ENCODE measurements around the gene ASAP2.

Gene ASAP2

DNA sequence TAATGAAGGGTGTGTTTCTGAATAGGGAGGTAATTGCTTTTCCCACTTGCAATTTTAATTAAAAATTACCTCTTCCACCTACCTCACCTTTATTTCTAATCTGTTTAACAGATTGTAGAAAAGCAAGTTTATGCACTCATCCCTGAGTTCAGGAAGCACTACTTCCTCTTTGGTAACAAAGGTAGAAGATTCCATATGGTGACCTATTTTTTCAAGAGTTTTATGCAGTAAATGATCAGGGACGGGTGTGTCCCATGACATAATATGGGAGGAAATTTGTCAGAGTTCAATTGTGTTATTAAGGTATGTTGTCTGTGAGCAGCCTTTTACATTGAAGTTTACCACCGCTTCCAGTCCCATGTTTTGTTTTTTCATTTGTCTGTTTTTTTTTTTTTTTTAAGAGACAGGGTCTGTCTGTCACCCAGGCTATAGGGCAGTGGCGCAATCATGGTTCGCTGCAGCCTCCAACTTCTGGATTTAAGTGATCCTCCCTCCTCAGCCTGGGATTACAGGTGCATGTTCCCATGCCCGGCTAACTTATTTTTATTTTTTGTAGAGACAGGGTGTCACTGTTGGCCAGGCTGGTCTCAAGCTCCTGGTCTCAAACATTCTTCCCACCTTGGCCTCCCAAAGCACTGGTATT is 68.2 kb downstream of the ASAP2 start:
- no peak for DNase-seq (ENCODE audit: low read depth, low spot score)

DNA sequence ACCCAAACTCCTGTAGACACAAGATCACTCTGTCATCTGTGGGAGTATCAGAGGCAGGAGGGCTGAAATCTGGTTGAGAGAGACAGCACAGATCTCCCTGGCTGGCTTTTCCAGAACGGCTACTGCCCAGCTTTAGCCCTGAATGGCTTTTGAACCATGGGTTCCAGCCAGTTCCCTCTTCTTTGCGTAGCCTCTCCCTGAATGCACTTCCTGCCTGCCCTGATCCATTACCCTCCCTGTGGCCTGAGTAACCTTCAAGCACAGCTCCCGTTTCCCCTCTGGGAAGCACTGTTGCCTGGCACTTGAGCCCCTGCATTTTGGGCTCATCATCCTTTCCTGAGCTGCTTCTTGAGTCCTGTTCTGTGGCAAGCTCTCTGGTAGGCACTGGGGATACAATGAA is 68.8 kb downstream of the ASAP2 start:
- no peak for DNase-seq (ENCODE audit: low read depth, low spot score)

DNA sequence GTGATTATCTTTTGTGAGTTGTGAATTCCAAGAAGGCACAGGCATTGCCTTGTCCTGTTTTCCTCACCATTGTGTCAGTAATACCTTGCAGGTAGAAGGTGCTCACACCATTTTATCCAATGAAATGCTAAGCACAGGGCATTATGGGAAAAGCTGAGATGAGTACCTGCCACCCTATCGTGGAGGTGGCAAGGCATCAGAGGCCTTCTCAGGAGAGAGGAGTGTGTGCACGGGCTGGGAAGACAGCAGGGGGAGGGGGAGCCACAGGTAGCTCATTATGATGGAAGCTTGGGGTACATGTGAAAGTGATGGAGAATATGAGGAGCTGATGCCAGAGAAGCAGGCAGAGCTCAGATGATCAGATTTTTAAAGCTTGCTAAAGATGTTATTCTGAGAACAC is 69.5 kb downstream of the ASAP2 start:
- DNase-seq (ENCODE audit: low read depth, low spot score): no peak

DNA sequence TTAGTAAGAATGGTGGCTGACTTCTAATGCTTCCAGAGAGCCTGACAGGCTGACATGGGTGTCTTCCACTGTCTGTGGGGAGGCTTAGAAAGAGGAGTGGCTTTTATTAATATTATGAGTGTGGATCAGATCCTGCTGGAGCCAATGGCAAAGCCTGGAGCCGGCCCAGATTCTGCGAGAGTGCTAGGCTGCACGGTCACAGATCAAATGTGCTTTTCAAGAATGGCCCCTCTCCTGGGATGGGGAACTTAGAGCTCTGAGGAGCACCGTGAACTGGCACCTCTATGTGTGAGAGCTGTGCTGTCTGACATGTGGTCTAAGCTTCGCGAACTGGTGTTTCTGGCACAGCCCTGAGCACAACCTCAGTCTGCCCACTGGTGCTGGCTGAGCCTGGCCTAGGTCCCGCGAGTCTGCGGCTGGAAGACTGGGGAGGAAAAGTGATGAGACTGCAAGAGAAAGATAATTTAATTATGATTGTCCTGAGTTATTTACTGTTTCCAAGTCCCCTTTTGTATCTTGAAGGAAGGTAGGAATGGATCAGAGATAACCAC is 70.4 kb downstream of the ASAP2 start:
- no peak for DNase-seq (ENCODE audit: low read depth, low spot score)

DNA sequence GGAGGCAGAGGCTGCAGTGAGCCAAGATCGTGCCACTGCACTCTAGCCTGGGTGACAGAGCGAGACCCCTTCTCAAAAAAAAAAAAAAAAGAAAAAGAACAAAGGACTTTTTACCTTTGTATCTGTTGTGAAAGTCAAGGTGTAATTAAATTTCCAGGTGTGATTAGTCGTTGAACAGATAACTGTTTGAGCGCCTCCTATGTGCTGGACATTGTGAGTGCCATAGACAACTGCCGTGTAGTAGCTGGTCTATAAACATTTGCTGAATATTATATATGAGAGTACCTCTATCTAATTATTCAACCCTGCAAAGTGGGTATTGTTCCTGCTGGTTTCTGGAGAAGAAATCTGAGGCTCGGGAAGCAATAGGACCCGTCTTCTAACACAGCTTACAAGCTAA is 71.8 kb downstream of the ASAP2 start:
- no peak for DNase-seq (ENCODE audit: low read depth, low spot score)

DNA sequence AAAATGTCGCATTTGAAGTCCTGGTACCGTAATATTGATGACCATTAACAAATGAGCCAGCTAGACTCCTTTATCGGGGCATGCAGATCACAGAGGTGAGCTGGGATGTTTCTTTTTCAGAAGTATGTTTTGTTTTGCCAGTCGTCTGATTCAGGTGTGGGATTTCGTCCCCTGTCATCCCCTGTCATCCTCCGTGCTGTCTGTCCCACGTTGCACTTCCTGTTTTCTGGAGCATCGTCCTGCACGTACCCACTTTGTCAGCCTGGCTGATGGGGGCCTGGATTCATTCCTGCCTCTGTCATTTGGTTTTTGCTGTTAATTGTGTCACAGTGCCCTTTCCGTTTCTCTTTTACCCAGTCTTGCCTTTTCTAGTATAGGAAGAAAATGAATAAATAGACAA is 72.8 kb downstream of the ASAP2 start:
- no peak for DNase-seq (ENCODE audit: low read depth, low spot score)

DNA sequence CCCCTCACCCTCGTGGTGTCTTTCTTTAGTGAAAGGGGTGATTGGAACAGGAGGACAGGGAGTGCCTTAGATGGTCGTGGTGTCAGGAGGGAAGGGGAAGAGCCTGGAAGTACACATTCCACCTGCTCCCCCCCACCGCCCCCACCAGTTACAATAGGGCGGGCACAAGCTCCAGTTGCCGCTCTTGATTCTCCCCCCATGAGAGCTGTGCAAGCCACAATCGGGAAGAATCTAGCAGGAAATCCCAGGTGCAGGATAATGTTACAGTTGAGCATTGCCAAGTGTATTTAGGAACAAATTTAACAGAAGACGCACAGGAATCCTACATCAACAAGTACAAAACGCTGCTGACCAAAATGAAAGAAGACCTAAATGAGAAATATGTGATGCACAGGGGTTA is 73.6 kb downstream of the ASAP2 start:
- no peak for DNase-seq (ENCODE audit: low read depth, low spot score)

DNA sequence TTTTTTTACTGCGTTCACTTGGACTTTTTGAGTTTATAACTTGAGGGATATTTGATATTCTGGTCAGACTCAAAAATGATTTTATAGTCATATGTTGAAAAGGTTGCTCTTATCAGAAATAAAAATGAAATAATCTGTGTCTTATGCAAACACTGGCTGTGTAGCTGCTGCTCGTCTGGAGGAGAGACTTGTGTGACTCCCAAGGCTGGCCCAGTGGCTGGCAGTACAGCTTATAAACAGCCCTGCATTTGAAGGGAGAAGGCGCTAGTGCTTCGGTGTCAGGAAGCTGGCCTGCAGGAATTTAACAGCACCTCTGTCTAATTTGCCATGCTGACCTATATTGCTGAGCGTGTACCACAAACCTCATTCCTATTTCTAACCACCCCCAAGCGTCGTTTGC is 74.5 kb downstream of the ASAP2 start:
- DNase-seq (ENCODE audit: low read depth, low spot score): no peak

DNA sequence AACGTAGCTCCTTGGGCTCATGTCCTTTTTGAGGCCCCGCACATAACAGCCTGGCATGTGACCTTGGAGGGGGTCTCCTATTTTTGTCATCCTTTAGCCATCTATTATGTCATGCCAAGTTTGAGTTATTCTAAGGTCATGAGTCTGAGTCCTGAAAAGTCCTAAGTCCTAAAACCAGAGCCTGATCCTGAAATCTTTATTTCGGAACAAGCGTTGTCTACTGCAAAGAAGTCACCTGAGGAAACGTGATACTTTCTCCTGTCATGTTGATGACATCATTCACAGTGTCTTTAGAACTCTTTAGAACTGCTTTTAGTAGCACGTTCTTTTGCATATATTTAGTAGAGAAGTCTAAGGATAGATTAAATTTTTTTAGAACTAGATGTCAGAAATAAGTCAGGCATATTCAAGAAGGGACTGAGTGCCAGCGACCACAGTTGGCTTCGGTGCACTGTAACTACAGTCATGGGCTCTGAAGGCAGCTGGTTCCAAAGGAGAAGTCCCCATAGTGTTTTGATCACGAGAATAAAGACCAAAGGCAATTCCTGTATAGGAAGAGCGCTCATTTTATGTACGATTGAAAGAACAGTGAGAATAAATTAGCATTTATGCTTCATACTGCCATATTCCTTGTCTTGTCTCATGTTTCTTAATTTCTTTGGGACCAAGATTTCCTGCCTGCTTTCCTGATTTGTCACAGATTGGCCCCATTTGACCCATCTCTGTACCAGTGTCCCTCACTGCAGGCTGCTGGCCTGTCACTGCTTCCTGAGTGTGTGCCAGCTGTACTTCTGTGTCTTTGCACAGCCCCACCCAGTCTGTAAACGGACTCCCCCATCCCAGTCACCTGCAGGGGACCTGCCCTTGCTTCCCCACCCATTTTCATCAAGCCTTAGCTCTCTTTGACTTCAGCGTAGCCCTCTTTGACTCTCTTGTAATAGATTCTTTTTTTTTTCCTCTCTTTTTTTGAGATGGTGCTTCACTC is 75.8 kb downstream of the ASAP2 start:
- no peak for DNase-seq (ENCODE audit: low read depth, low spot score)

DNA sequence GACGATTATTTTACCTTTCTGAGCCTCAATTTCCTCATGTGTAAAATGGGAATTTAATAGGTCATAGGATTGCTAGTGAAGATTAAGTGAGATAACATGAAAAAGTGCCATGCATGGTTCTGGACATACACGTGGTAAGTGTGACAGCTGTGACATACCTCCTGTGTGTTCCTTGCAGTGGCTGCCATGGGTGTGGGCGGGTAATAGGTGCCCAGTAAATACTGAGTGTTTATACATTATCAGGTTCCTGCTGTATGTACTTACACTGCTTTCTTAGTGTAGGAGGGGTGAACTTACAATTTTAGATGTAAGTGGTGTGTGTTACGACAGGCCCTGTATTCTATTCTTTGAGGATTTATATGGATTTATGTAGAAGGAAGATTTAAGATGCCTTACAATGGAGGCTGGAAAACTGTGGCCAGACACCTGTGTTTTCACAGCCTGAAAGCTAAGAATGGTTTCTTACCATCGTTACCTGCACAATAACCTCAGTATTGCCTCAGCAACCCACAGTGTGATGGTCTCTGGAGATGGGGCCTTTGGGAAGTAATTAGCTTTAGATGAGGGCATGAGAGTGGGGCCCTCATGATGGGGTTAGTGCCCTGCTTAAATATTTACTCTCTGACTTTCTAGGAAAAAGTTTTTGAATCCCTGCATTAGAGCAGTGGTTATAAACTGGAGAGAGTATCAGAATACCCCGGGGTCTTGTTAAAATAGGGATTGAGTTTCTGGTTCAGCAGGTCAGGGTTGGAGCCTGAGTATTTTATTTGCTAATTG is 78.1 kb downstream of the ASAP2 start:
- no peak for DNase-seq (ENCODE audit: low read depth, low spot score)

DNA sequence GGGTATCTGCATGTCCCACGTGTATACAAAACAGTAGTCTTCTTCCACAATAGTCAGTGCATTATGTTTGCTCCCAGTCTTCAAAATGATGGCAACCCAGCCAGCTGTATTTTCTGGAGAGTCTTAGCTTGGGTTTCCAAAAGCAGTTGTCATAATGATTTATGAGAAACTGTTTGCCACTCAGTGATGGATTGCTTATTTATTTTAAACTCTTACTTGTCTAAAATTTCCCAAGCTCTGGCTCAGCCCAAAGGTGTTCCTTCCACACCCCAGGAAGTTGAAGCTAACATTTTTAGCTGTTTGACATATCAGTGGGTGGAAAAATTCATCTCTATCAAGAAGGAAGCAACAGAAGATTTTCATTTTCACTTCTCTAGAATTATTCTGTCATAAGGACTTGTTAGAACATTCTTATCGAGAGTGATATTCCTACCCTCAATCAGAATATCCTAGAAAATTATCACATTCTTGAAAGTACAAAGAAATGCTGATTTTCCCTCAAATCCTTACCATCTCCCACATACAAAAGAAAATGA is 78.8 kb downstream of the ASAP2 start:
- no peak for DNase-seq (ENCODE audit: low read depth, low spot score)

DNA sequence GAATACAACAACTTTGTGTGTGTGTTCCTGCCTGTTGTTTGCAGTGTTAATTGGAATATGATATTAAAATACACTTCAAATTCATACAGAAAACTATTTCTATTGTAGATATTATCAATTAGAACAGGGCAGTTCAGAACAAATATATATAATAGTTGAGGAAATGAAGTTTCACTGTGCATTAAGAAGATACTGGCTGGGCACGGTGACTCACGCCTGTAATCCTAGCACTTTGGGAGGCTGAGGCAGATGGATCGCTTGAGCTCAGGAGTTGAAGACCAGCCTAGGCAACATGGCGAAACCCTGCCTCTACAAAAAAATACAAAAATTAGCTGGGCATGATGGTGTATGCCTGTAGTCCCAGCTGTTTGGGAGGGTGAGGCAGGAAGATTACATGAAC is 79.3 kb downstream of the ASAP2 start:
- no peak for DNase-seq (ENCODE audit: low read depth, low spot score)

DNA sequence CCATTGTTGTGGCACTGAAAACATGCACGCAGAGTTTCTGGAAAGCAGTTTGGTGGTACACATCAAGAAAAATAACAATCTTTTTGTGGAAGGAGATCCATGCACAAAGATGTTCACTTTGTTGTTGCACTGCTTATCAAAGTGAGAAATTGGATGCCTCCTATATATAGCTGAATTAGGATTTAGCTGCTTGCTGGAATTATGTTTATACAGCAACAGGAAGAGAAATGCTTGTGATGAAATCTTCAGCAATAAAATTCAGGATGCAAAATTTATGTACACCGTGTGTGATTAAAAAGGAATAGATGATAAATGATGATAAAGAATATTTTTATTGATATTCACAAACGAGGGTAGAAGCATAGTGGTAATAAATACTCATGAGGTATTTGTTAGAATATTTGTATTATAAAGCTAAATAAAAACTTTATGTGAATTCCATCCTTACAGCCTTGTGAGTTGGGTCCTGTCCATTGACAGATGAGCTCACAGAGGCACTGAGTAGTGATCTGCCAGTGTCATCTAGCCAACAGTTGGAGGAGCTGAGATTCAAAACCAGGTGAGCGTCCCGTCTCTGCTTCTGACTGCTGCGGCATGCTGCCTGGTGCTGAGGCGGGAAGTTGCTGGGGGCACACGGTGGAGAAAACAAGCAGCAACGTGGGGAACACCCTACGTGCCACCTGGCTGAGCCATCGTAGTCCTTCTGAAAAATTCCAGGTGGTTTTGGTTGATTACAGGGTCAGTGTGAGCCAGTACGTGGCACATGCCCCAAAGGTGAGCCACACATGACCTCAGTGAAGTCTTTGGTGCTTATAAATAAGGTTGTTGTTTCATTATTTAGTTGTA is 80.2 kb downstream of the ASAP2 start:
- no peak for DNase-seq (ENCODE audit: low read depth, low spot score)

DNA sequence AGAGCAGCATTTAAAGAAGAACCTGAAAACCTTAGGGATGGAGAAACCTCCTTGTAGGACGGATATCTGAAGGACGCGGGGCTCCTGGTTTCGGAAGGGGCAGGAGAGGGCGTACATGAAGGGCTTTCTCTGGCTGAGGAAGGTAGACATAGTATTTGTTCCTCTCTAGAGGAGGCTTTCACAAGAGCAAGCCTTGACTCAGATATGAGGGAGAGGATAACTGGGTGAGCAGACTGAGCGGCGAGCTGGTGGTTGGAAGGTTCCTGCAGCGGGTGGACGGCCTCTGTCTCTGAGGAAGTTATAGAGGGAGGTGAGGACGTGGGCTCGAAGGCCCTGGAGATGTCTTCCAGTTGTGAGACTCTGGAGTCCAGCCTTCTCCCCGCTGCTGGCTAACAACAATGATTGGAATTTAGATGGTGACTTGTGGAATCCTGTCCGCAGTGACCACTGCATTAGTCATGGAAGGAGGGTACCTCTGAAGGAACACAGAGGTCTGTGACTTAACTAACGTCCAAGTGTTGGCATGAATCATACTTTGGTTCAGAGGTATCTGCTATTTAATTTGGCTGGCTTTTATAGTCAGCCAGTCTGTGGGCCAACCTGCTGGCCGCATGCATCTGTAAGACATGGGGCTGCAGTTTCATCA is 80.9 kb downstream of the ASAP2 start:
- no peak for DNase-seq (ENCODE audit: low read depth, low spot score)

DNA sequence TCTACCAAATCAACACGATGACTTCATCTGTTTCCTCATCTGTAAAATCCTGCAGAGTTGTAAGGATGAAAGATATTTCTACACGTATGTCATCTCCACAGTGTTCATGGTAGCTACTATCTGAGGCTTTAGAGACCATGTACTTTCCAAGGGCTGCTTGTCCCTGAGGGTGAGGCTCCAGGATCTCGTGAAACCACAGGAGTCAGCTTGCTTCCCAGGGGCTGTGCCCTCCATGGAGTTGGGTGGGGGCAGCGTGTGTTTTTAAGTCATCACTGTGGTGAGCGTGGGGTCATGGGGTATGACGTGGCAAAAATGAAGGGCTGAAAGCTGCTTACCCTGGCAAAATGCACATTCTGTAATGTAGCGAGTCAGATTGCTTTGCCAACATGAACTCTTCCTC is 81.6 kb downstream of the ASAP2 start:
- no peak for DNase-seq (ENCODE audit: low read depth, low spot score)

DNA sequence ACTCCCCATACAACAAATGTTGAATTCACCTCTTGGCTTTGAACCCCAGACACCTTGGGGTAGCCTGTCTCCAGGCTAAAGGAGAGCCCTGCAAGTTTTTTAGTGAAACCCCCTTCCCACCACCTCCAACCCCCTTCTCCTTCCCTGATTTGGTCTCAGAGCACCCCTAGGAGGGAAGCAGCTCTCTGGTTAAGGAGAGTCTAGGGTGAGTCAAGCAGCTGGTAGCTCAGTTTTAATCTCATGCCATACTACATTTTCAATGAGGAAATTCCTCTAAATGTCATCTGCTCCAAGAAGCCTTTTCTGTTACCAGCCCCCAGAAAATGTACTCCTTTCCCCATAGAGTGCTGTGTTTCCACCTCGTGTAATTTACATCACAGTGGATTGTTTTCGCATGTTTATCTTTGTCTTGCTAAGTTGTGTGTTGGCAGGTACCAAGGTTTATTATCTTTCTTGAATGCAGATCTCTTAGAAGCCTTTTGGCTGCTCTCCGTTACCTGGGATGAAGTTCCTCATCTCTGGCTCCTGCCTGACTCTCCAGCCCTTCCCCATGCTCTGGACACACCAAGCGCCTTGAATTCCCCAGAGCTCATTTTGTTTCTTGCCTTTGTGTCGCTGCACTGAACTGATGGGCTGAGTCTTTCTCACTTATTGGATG is 82.2 kb downstream of the ASAP2 start:
- peak; percentile 30 for DNase-seq (ENCODE audit: low read depth, low spot score)

DNA sequence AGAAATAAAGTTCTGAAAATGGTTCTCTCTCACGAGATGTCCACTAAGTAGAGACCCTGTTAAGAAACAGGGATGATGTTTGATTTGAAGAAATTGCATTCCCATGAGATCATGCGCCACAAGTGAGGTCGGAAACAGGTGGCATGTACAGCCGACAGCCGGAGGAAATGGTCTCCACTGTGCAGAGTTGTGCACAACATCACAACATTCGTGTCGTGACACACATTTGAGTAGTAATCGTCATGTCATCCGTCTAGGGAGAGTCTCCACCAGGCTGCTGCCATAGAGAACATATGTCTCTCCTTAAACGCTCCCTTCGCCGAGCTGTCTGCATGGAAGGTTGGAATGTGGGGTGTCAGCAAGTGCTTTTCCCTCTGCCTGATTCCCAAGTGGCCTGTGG is 84.7 kb downstream of the ASAP2 start:
- DNase-seq (ENCODE audit: low read depth, low spot score): no peak

DNA sequence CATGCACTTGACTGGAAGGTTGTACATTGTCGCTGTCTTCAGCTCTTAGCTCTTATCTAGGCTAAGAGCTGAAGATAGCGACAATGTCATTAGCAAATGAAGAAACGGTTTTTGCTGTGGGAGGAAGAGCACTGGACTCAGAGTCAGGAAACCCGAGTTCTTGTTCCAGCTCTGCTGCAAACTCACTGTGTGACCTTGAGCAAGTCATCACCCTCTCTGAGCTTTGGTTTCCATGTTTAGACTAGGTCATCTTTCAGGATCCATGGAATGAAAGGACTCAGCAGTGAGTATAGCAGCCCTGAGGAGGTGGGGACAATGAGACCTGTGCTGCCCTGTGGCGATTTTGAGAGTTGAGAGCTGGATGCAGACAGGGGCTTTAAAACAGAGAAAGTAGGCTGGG is 85.3 kb downstream of the ASAP2 start:
- DNase-seq (ENCODE audit: low read depth, low spot score): no peak

DNA sequence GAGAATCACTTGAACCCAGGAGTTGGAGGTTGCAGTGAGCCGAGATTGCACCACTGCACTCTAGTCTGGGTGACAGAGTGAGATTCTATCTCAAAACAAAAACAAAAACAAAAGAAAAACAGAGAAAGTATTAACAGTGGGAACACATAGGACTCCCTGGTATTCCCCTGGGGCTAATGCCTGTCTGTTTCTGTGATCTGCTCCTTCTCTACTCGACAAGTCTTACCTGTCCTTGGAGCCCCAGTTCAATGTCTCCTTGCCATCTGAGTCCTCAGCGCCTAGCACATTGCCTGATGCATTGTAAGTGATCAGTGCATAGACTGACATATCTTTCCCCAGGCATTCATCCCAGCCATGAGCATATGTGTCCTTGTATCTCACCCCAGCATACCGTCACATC is 85.8 kb downstream of the ASAP2 start:
- no peak for DNase-seq (ENCODE audit: low read depth, low spot score)

DNA sequence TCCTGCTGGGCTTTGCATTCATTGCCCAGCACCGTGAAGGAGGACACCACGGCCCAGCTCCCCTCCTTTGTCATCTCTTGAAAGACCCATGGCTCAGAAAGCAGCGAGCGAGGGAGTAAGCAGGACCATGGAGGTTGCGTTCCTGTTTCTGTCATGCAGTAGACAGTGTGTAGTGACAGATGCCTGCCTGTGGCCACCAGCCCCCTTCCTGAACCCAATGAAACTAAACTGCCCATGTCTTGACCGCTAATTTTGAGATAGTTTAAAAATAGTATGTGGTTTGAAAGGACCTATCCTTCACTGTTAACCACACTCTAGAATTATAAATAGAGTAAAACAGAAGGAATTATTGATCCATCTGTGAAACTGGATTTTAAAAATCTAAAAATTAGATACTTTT is 88.2 kb downstream of the ASAP2 start:
- no peak for DNase-seq (ENCODE audit: low read depth, low spot score)
